Neutrophil (primary cell): ENCODE measurements around the gene RAPGEF5.

Experiments
- H3K27ac ChIP-seq: fragments of 200-600 bp; sonication (generic); 2 replicates; pipeline ENCODE4 v1.5.1; 2016; ENCODE audit warnings: mild to moderate bottlenecking, moderate library complexity
- H3K27me3 ChIP-seq: fragments of 200-600 bp; sonication (generic); 2 replicates; pipeline ENCODE4 v1.6.0; 2016; ENCODE audit warnings: mild to moderate bottlenecking
- H3K36me3 ChIP-seq: fragments of 200-600 bp; sonication (generic); 2 replicates; pipeline ENCODE4 v1.5.1; 2017
- H3K4me1 ChIP-seq, 2 experiments: fragments of 200-600 bp in 1 of 2; sonication (generic) in 1 of 2; 1 replicate in 1 of 2; 2 replicates in 1 of 2; pipeline versions ENCODE4 v1.5.1 to v1.6.1; 2013 to 2016; ENCODE audit warnings: low read depth in 1 of 2, low read length in 1 of 2, mild to moderate bottlenecking in 1 of 2, moderate library complexity in 1 of 2; ENCODE audit not compliant: control insufficient read depth in 1 of 2, insufficient read depth in 1 of 2
- H3K4me3 ChIP-seq, 2 experiments: fragments of 200-600 bp in 1 of 2; sonication (generic) in 1 of 2; 1 replicate in 1 of 2; 2 replicates in 1 of 2; pipeline ENCODE4 v1.5.1; 2013 to 2016; ENCODE audit warnings: low read depth in 1 of 2, low read length in 1 of 2, mild to moderate bottlenecking in 1 of 2, moderate library complexity in 1 of 2
- H3K9me3 ChIP-seq: fragments of 200-600 bp; sonication (generic); 2 replicates; pipeline ENCODE4 v1.5.1; 2016
- TF ChIP-seq, protein P1 (sequence below): fragments of 200-600 bp; sonication (generic); IDR thresholded peaks from 2 replicates; pipeline ENCODE4 v1.5.1; 2016; ENCODE audit warnings: antibody characterized with exemption

The RAPGEF5 gene

GRCh38 chr7:22184549-22185199 is 172.3 kb downstream of the RAPGEF5 start:
- TF ChIP-seq, protein P1, sequence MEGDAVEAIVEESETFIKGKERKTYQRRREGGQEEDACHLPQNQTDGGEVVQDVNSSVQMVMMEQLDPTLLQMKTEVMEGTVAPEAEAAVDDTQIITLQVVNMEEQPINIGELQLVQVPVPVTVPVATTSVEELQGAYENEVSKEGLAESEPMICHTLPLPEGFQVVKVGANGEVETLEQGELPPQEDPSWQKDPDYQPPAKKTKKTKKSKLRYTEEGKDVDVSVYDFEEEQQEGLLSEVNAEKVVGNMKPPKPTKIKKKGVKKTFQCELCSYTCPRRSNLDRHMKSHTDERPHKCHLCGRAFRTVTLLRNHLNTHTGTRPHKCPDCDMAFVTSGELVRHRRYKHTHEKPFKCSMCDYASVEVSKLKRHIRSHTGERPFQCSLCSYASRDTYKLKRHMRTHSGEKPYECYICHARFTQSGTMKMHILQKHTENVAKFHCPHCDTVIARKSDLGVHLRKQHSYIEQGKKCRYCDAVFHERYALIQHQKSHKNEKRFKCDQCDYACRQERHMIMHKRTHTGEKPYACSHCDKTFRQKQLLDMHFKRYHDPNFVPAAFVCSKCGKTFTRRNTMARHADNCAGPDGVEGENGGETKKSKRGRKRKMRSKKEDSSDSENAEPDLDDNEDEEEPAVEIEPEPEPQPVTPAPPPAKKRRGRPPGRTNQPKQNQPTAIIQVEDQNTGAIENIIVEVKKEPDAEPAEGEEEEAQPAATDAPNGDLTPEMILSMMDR = no peak
- no peaks in the 10 kb centered on the region for H3K36me3 ChIP-seq
- no peak overlapping the region for H3K4me3 ChIP-seq
- H3K27me3 ChIP-seq = no peaks in the 10 kb centered on the region
- H3K27ac ChIP-seq = no peak overlapping the region
- no peaks in the 10 kb centered on the region for H3K4me1 ChIP-seq
- no peaks in the 10 kb centered on the region for H3K9me3 ChIP-seq

DNA sequence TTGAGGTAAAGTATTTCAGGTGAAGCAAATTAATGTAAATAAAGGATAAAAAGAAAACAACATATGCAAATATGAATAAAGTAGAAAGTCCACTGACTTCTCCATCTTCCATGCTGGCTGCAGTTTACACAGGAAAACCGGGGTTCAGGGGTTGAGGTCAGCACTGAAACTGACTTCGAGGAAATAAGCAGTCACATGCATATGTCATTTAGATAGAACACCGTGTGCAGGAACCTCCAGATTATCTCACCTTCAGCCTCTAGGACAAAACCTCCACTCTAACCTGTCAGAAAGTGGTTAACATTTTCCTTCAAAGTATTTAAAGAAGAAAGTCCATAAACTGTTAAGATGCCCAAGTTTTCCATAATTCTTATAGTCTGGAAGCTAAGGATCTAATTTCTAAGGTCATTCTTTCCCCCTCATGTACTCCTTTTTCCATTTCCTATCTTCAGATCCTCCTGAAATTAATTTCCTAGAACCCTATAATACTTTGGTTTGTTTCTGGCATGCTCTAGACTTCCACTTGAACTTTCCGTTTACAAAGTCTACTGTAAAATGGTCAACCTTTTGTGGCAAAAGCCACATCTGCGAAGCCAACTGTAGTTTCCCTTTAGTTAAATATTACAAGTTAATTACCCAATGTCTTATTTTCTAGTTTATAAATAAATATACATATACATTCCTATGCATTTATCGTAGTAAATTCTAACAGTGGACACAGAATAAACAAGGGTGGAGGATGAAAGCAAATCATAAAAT is 173.3 kb downstream of the RAPGEF5 start:
- Histone ChIP-seq H3K36me3 (no peaks in the 10 kb centered on the region), H3K4me1 (no peaks in the 10 kb centered on the region), H3K4me3 (no peak overlapping the region), H3K27me3 (no peaks in the 10 kb centered on the region), H3K9me3 (no peaks in the 10 kb centered on the region), H3K27ac (no peak overlapping the region)
- TF ChIP-seq, protein P1 = no peak

- Histone ChIP-seq H3K27me3 (no peaks in the 10 kb centered on the region), H3K4me3 (no peak overlapping the region), H3K27ac (no peak overlapping the region), H3K9me3 (no peaks in the 10 kb centered on the region), H3K36me3 (no peaks in the 10 kb centered on the region), H3K4me1 (no peaks in the 10 kb centered on the region)
- TF ChIP-seq, protein P1 = no peak
These were observed 174.8 kb downstream of the RAPGEF5 start for GRCh38 chr7:22182149-22182548.

- Histone ChIP-seq H3K4me1 (no peaks in the 10 kb centered on the region), H3K36me3 (no peaks in the 10 kb centered on the region), H3K9me3 (no peaks in the 10 kb centered on the region), H3K4me3 (no peak overlapping the region), H3K27me3 (no peaks in the 10 kb centered on the region), H3K27ac (no peak overlapping the region)
- TF ChIP-seq, protein P1 = no peak
These were observed 175.3 kb downstream of the RAPGEF5 start for GRCh38 chr7:22181663-22182062.

DNA sequence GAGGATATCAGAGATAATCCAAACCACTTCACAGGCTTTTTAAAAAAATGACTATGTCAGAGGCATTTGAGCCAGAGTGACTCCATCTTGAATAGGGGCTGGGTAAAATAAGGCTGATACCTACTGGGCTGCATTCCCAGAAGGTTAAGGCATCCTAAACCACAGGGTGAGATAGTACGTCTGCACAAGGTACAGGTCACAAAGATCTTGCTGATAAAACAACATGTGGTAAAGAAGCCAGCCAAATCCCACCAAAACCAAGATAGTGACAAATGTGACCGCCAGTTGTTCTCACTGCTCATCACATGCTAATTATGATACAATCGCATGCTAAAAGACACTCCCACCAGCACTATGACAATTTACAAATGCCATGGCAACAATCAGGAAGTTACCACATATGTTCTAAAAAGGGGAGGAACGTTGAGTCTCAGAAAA is 177.5 kb downstream of the RAPGEF5 start:
- no peak overlapping the region for H3K27ac ChIP-seq
- H3K4me3 ChIP-seq = no peak overlapping the region
- H3K36me3 ChIP-seq = no peaks in the 10 kb centered on the region
- TF ChIP-seq, protein P1 = no peak
- no peaks in the 10 kb centered on the region for H3K4me1 ChIP-seq
- H3K27me3 ChIP-seq = no peaks in the 10 kb centered on the region
- no peaks in the 10 kb centered on the region for H3K9me3 ChIP-seq
